Measurements from ENCODE around the gene CCDC18. TPM values are rescaled to one million over a fixed set of nuclear protein-coding genes. Genes with fewer than 3 reads are reported as not detected.

The CCDC18 gene
- total RNA-seq, 1 experiment from 2014 or later, result 23.0 TPM

DNA sequence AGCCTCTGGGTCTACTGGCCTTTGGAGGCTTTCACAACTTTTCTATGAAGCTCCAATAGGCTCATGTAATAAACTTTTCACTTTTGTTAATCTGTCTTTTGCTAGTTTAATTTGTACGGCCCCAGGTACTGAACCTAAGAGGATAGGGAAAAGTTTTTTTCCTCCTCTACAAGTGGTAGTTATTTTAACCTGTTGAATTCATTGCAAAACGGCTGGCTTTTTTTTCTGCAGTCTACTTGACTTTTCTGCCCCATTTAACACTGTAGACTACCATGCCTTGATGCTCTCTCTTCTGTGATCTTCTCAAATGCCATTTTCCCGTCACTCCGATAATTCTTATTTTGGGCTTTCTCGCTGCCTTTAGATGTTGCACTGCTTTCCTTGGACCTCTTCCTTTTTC lies 121.6 kb downstream of the CCDC18 start (continued):
- TF ChIP-seq, protein P1, sequence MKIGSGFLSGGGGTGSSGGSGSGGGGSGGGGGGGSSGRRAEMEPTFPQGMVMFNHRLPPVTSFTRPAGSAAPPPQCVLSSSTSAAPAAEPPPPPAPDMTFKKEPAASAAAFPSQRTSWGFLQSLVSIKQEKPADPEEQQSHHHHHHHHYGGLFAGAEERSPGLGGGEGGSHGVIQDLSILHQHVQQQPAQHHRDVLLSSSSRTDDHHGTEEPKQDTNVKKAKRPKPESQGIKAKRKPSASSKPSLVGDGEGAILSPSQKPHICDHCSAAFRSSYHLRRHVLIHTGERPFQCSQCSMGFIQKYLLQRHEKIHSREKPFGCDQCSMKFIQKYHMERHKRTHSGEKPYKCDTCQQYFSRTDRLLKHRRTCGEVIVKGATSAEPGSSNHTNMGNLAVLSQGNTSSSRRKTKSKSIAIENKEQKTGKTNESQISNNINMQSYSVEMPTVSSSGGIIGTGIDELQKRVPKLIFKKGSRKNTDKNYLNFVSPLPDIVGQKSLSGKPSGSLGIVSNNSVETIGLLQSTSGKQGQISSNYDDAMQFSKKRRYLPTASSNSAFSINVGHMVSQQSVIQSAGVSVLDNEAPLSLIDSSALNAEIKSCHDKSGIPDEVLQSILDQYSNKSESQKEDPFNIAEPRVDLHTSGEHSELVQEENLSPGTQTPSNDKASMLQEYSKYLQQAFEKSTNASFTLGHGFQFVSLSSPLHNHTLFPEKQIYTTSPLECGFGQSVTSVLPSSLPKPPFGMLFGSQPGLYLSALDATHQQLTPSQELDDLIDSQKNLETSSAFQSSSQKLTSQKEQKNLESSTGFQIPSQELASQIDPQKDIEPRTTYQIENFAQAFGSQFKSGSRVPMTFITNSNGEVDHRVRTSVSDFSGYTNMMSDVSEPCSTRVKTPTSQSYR (CRISPR knock-in tag; IDR thresholded peaks at IDR 0.05), result no peak
- TF ChIP-seq SMAD3 (CRISPR knock-in tag; IDR thresholded peaks at IDR 0.05; ENCODE audit: borderline replicate concordance) (no peak), ZNF317 (CRISPR knock-in tag; IDR thresholded peaks at IDR 0.05; ENCODE audit: borderline replicate concordance, low read depth) (no peak)
- TF ChIP-seq, protein P2, sequence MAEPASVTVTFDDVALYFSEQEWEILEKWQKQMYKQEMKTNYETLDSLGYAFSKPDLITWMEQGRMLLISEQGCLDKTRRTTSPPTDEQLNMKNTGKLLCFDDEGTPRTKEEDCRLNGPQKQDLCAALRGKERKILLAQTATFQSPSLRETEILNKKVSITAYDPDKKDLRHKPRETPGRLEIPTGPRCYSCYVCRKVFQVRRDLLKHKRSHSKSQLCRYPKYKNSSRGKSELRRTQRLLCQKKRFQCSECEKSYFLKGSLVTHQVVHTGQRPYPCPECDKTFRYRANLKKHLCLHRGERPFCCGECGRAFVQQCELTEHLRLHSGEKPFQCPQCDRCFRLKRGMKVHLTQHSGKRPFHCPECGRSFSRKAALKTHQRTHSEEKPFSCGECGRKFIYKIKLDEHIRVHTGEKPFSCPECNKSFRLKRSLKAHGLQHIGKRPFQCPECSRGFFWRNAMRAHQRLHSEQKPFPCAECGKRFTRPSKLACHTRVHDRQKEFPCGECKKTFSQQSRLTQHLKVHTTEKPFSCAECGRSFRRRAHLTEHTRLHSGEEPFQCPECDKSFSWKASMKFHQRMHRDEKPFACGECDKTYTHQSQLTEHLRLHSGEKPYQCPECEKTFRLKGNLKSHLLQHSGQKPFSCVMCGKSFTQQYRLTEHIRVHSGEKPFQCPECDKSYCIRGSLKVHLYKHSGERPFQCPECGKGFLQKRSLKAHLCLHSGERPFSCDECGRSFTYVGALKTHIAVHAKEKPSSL (CRISPR knock-in tag; conservative IDR thresholded peaks at IDR 0.05), result no peak
- TF ChIP-seq, protein P3, sequence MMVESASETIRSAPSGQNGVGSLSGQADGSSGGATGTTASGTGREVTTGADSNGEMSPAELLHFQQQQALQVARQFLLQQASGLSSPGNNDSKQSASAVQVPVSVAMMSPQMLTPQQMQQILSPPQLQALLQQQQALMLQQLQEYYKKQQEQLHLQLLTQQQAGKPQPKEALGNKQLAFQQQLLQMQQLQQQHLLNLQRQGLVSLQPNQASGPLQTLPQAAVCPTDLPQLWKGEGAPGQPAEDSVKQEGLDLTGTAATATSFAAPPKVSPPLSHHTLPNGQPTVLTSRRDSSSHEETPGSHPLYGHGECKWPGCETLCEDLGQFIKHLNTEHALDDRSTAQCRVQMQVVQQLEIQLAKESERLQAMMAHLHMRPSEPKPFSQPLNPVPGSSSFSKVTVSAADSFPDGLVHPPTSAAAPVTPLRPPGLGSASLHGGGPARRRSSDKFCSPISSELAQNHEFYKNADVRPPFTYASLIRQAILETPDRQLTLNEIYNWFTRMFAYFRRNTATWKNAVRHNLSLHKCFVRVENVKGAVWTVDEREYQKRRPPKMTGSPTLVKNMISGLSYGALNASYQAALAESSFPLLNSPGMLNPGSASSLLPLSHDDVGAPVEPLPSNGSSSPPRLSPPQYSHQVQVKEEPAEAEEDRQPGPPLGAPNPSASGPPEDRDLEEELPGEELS (CRISPR knock-in tag; IDR thresholded peaks at IDR 0.05), result no peak

DNA sequence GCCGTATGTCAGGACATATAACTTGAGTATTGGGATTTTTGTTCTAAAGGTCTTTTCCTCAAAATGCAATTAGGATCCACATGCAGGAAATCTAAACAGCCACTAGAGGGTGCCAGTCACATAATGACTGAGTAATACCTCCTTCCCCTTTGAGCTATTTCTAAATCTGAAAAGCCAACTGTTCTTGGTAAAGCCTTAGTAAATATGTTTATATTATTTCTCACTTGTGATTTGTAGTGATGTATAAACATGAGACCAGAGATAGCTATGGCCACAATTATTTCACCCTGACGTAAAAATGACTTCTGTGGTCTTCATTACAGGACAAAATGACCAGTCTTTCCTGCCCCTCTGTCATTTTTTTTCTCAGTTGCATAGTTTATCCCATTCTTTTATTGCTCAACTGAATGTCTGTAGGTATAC lies 124.2 kb downstream of the CCDC18 start:
- Mint-ChIP-seq H3K36me3 (no peaks in the 10 kb centered on the region), H3K4me1 (peaks cover 26% of the 10 kb centered on the region), H3K27ac (no peak overlapping the region; the same call in 1 of the 2 replicates), H3K27me3 (ENCODE audit: low read depth) (no peaks in the 10 kb centered on the region), H3K4me3 (no peak overlapping the region), H3K9me3 (no peaks in the 10 kb centered on the region)
- no peak for TF ChIP-seq CREM (CRISPR knock-in tag; IDR thresholded peaks at IDR 0.05)
- TF ChIP-seq, protein P4, sequence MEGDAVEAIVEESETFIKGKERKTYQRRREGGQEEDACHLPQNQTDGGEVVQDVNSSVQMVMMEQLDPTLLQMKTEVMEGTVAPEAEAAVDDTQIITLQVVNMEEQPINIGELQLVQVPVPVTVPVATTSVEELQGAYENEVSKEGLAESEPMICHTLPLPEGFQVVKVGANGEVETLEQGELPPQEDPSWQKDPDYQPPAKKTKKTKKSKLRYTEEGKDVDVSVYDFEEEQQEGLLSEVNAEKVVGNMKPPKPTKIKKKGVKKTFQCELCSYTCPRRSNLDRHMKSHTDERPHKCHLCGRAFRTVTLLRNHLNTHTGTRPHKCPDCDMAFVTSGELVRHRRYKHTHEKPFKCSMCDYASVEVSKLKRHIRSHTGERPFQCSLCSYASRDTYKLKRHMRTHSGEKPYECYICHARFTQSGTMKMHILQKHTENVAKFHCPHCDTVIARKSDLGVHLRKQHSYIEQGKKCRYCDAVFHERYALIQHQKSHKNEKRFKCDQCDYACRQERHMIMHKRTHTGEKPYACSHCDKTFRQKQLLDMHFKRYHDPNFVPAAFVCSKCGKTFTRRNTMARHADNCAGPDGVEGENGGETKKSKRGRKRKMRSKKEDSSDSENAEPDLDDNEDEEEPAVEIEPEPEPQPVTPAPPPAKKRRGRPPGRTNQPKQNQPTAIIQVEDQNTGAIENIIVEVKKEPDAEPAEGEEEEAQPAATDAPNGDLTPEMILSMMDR (IDR thresholded peaks at IDR 0.05), result peak; percentile 86
- ChIA-PET CTCF (interaction anchor here (0.6 to 2.2 kb wide), 60 partner anchors 8 to 606 kb away, joined by 3 to 25 read pairs (median 4); partner anchors contain the start of genes DR1, FNBP1L and MTF2), POLR2A (interaction anchor here (1.0 to 1.1 kb wide), 2 partner anchors 41 to 144 kb away, joined by 3 to 4 read pairs; partner anchors contain the start of genes DR1 and FNBP1L)
- ATAC-seq, result peak; percentile 52; the same call in 1 of the 2 replicates
- peak; percentile 26 for DNase-seq (ENCODE audit: low spot score)

DNA sequence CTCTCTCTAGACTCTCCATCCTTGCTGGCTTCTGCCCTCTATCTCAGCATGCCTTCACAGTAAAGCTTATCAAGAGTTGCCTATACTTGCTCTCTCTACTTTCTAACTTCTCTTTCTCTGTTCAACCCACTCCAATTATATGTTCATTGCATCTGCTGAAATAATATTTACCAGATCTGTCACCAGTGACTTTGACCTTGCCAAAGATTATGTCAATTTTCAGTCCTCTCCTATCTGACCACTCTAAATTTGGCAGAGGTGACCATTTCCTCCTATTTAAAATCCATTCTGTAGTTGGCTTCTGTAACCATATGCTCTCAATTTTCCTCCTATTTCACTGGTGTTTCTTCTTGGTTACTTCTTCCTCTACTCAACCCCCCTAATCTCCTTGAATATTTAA lies 126.4 kb downstream of the CCDC18 start:
- H3K9me3 Mint-ChIP-seq, result no peaks in the 10 kb centered on the region
- POLR2A ChIA-PET, result no interaction called here
- ATAC-seq (no peak), DNase-seq (ENCODE audit: low spot score) (no peak)
- H3K27ac Mint-ChIP-seq, result no peak overlapping the region
- CTCF ChIA-PET, result no interaction called here
- no peaks in the 10 kb centered on the region for H3K36me3 Mint-ChIP-seq
- H3K27me3 Mint-ChIP-seq (ENCODE audit: low read depth), result no peaks in the 10 kb centered on the region
- no peak overlapping the region for H3K4me3 Mint-ChIP-seq
- peaks cover 14% of the 10 kb centered on the region for H3K4me1 Mint-ChIP-seq
- TF ChIP-seq, protein P5, sequence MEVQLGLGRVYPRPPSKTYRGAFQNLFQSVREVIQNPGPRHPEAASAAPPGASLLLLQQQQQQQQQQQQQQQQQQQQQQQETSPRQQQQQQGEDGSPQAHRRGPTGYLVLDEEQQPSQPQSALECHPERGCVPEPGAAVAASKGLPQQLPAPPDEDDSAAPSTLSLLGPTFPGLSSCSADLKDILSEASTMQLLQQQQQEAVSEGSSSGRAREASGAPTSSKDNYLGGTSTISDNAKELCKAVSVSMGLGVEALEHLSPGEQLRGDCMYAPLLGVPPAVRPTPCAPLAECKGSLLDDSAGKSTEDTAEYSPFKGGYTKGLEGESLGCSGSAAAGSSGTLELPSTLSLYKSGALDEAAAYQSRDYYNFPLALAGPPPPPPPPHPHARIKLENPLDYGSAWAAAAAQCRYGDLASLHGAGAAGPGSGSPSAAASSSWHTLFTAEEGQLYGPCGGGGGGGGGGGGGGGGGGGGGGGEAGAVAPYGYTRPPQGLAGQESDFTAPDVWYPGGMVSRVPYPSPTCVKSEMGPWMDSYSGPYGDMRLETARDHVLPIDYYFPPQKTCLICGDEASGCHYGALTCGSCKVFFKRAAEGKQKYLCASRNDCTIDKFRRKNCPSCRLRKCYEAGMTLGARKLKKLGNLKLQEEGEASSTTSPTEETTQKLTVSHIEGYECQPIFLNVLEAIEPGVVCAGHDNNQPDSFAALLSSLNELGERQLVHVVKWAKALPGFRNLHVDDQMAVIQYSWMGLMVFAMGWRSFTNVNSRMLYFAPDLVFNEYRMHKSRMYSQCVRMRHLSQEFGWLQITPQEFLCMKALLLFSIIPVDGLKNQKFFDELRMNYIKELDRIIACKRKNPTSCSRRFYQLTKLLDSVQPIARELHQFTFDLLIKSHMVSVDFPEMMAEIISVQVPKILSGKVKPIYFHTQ (CRISPR knock-in tag; IDR thresholded peaks at IDR 0.05), result no peak
- no peak for TF ChIP-seq ZNF416 (CRISPR knock-in tag; IDR thresholded peaks at IDR 0.05)
- TF ChIP-seq, protein P1 (CRISPR knock-in tag; IDR thresholded peaks at IDR 0.05), result no peak
- no peak for TF ChIP-seq OVOL2 (CRISPR knock-in tag; IDR thresholded peaks at IDR 0.05; ENCODE audit: borderline replicate concordance)
- TF ChIP-seq, protein P3 (CRISPR knock-in tag; IDR thresholded peaks at IDR 0.05), result no peak
- TF ChIP-seq NR3C1 (CRISPR knock-in tag; conservative IDR thresholded peaks at IDR 0.05; ENCODE audit: low read depth), result no peak
- TF ChIP-seq, protein P6, sequence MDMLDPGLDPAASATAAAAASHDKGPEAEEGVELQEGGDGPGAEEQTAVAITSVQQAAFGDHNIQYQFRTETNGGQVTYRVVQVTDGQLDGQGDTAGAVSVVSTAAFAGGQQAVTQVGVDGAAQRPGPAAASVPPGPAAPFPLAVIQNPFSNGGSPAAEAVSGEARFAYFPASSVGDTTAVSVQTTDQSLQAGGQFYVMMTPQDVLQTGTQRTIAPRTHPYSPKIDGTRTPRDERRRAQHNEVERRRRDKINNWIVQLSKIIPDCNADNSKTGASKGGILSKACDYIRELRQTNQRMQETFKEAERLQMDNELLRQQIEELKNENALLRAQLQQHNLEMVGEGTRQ (CRISPR knock-in tag; IDR thresholded peaks at IDR 0.05), result no peak
- no peak for TF ChIP-seq ELF4 (CRISPR knock-in tag; IDR thresholded peaks at IDR 0.05; ENCODE audit: low read depth)

Measured in WTC11 (cell line).